GM19025 (cell line): Measurements from ENCODE around the gene TRIM3.
"Not testable (repeated sequence)": the region's sequence is repeated elsewhere in the genome, so short reads cannot be mapped to it uniquely, and the experiment has no call there.

Source experiments
- ATAC-seq: cut with Tn5 transposase; IDR thresholded peaks from one replicate; pipeline ENCODE4 v1.9.1; 2021; ENCODE audit warnings: mild to moderate bottlenecking, low read depth, moderate library complexity; ENCODE audit not compliant: unreplicated experiment

The TRIM3 gene

DNA sequence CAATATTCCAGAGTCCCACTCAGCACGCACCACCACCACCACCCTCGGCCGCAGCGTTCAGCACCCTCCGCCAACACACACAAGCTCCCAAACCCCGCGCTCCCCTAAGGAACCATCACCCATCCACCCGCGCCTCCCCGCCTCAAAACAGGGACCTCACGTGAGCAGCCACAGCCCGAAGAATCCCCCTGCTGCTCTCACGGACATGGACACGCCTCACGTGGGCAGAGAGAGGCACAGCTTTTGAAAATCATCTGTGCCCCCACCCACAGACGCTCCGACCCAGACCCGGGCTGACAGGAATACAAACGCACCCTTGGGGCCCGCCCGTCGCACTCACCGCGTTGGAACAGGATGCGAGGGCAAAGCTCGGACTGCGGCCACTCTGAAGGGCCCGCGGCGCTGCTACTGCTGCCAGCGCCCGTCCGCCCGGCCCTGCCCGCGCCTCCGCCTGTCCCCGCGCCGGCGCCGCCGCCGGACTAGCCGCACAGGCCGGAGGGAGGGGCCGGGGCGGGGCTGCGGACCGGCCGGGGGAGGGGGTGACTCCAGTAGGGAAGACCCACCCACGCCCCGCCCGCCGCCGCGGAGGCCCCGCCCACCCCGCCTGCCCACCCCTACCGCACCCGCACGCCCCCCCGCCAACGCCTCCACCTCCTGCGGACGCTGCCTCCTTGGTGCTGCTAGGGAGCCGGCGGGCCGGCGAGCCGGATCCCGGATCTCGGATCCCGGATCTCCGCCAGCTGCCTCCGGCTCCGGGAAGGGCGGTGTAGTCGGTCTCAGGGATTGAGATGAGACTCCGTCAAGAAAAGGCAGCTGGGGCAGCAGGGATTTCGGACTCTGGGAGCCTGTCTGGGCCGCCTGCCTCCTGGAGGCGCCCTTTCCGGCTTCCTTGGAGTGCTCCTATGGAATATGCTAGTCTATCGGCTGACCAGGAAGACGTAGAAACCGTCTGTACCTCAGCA lies at the start of gene TRIM3:
Gene TRIM3 (minus strand): TSS at position 491 of the 962 bp plus-strand sequence. CDS start 8,246 bp downstream, outside the sequence.
- peak; percentile 82 for ATAC-seq

GRCh38 chr11:6523253-6523652 lies 49.5 kb upstream of the TRIM3 start:
- ATAC-seq = no peak

DNA sequence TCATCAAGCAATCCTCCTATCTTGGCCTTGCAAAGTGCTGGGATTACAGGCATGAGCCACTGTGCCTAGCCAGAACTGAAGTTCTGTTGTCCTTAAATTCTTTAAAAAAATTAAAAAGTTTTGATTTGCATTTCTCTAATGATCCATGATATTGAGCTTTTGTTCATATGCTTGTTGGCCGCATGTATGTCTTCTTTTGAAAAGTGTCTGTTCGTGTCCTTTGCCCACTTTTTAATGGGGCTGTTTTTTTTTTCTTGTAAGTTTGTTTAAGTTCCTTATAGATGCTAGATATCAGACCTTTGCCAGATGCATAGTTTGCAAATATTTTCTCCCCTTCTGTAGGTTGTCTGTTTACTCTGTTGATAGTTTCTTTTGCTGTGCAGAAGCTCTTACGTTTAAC lies 48.2 kb upstream of the TRIM3 start:
- ATAC-seq = not testable (repeated sequence)

GRCh38 chr11:6520265-6520664 lies 46.5 kb upstream of the TRIM3 start:
- ATAC-seq = no peak

DNA sequence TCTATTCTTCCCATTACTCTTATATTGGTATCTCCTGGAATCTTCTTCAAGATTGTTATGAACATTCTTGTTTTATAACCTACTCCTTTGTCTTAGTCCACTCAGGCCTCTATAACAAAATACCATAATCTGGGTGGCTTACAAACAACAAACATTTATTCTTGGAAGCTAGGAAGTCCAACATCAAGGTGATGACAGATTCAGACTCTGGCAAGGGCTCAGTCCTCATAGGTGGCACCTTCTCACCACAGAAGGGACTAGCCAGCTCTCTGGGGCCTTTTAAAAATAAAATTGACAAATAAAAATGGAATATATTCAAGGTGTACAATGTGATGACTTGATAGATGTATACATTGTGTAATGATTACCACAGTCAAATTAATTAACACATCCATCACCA lies 43.1 kb upstream of the TRIM3 start:
- ATAC-seq = no peak

DNA sequence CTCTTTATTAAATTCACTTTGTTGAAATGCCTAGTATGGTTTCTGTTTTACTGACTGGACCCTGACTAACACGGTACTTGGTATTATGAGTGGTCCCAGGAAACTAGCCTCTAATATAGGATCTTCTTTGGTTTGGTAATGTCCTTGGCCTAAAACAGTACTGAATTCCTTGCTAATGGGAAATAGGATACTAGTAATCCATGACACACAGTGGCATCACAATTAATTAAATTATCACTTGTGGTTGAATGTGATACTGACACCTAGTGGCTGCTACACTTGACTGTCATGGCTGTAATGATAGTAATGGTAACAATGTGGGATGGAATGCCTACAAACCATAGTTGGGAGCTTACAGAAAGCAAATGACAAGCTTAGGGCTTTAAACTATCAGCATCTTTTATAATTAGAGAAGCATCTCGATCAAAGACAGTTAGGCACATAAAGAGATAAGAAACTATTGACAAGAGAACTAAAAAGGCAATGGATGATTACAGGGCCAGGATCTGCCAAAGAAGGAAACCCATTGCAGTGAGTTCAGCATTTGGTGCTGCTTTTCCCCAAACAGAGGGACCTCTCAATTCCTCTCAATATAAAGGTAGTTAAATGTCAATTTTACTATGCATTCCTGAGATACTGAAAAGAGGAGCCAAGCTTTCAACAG lies 32.0 kb upstream of the TRIM3 start:
- no peak for ATAC-seq

DNA sequence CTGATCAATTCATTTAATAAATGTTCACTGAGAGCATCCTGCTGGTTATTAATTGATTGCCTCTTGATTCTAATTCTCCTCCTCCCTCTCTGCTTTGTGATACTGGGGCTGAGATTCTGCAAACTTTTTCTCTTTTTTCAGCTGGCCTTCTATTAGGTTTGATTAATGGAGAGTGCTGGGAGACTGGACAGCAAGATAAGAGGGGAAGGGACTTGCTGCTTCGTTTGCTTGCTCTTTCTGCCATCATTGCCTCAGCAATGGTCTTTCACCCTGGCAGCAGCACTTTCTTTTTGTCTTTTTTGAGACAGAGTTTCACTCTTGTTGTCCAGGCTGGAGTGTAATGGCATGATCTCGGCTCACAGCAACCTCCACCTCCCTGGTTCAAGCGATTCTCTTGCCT lies 30.4 kb upstream of the TRIM3 start:
- ATAC-seq = no peak

- ATAC-seq = no peak
These were observed 28.6 kb upstream of the TRIM3 start for GRCh38 chr11:6502382-6502781.

GRCh38 chr11:6498544-6498943 lies 24.8 kb upstream of the TRIM3 start:
- no peak for ATAC-seq

DNA sequence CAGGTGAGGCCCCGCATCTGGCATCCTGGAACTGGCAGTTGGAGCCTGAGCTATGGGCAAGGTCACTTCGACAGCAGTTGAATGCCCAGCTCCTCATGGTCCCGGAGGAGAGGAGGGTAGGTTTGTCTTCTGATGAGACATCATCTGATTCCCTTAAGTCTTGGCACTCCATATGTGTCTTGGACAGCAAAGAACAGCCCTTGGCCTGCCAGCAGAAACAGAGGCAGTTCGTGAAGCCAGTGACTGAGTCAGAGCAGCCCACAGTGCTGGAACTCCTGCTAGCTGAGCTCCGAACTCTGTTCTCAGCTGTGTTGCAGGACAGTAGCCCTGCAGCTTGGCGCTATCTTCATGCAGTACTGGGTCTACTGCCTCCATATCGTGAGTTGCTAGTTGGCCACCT lies 24.4 kb upstream of the TRIM3 start:
- ATAC-seq = no peak

DNA sequence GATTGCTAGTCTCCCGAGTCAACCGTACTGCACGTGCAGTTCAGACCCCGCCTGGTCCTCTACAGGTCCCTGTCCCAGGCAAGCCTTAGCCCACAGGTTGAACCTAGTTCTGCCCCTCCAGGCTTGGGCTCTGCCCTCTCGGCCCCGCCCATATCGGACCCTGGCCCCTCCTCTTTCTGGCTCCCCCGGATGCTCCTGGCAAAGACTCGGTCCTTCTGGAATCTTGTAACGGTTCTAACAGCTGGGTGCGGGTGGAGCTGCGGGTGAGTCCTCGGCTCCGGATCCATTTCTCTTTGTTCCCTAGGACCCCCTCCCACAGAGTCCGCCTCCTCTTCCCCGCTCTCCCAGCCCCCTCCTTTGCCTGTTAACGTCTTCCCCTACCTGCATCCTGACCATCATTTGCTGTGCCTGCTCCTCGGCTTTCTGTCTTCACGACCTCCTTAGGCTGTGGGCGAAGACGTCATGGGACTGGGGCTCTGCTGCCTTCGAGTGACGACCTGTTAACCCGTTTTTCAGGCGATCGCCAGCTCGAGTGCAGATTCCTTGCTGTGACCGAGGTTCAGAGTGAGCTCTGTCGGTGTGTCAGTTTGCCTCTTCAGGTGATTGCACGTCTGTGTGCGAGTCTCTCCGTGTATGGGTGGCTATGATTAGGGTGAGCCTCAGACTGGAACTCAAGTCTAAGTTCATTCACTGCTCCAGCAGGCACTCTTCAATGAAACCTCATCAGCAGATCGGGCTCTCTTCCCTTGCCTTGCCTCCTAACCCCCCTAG lies 23.5 kb upstream of the TRIM3 start, which contains the start of gene DNHD1:
Gene DNHD1 (plus strand): TSS at position 212 of the 771 bp plus-strand sequence. CDS start 936 bp downstream, outside the sequence.
- ATAC-seq = no peak

DNA sequence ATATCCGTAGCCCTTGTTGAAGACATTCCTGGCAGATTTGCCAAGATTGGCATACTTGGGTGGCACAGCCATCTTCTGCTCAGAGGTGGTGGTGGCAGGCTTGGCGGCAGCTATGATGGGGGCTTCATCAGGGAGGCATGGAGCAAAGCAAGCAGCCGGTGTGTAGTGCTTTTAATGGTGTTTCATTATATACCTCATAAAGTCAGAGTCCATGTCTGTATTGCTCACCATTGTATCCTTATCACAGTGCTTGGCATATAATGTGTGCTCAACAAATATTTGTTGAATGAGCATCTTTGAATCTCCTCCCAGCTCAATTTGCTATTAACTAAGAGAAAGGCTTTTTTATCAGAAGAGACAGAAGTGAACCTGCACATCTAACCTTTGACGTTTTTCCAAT lies 15.6 kb upstream of the TRIM3 start:
- ATAC-seq = no peak

DNA sequence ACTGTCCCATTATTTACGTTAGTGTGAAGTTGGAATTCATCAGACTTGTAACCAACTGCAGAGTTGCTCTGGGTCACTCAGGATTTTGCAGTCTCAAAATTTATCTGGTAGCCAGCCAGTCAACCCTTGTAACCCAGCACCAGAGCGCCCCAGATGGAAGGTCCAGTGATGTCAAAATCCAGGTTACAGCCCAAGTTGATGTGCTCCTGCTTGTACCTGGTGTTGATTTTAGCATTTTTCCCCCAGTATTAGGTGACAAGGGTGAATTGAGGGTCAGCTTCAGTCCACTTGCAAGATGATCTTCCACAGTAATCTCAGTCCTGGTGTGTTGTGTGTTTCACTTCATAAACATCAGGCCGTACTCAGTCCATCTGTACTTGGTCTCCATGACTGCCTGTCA lies 15.1 kb upstream of the TRIM3 start:
- ATAC-seq = no peak

GRCh38 chr11:6488342-6488741 lies 14.6 kb upstream of the TRIM3 start:
- no peak for ATAC-seq

GRCh38 chr11:6486938-6487337 lies 13.2 kb upstream of the TRIM3 start:
- ATAC-seq = no peak

DNA sequence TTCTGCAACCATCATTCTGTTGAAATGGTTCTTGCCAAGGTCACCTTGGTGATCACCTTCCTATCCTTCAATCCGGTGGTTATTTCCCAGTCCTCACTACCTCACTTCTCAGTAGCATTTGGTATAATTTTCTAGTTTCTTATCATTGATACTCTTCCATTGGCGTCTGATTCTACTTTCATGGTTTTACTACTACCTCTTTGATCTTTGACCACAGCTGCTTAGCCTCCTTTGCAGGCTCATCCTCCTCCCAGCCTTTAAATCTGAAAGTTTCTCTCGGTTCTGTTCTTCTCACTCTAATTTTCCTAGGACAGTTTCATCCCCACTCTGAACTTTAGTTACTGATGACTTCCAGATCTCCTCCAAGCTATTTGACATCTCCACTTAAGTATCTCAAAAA lies 12.5 kb upstream of the TRIM3 start:
- ATAC-seq = no peak

- no peak for ATAC-seq
These were observed 11.9 kb upstream of the TRIM3 start for GRCh38 chr11:6485661-6486060.

DNA sequence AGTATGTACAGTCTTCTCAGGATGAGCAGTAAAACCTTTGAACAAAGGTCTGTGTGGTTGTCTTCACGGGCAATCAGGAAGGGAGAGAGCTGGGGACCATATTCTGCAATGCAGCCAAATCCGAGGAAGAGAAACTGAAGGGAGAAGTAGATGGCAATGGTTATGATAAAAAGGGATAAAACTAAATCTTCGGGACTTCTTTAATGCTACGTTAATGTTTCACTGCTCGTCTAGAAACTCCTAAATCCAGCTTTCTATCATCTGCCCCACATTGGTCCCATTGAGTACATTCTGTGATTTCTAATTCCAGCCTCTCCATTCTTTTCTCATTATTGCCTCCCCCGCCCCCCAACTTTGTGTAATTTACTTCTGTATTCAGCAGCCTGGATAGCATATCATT lies 9.3 kb upstream of the TRIM3 start:
- no peak for ATAC-seq

DNA sequence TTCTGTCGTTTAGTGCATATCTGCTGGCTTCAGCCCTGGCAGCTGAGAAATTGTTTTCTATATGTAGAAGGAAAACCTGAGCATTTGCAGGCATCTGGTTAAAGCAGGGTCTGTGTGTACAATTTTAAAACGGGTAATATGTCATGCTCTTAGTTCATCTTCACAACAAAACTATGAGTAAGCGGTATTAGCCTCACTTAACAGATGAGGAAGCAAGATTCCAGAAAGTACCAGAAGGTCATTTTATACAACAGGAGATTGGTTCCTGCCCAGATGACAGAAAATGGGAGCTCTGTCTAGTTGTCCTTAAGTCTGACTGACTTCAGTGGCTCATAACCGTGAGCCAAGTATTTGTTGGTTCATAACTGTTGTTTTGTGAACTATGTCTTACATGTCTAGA lies 8.7 kb upstream of the TRIM3 start:
- no peak for ATAC-seq

GRCh38 chr11:6481924-6482275 lies 8.2 kb upstream of the TRIM3 start:
- ATAC-seq = no peak
